GM21367 (cell line): ENCODE data around the gene CORO7.

Source experiments
- ATAC-seq: cut with Tn5 transposase; IDR thresholded peaks from one replicate; pipeline ENCODE4 v1.9.1; 2021; ENCODE audit not compliant: unreplicated experiment

Gene CORO7

DNA sequence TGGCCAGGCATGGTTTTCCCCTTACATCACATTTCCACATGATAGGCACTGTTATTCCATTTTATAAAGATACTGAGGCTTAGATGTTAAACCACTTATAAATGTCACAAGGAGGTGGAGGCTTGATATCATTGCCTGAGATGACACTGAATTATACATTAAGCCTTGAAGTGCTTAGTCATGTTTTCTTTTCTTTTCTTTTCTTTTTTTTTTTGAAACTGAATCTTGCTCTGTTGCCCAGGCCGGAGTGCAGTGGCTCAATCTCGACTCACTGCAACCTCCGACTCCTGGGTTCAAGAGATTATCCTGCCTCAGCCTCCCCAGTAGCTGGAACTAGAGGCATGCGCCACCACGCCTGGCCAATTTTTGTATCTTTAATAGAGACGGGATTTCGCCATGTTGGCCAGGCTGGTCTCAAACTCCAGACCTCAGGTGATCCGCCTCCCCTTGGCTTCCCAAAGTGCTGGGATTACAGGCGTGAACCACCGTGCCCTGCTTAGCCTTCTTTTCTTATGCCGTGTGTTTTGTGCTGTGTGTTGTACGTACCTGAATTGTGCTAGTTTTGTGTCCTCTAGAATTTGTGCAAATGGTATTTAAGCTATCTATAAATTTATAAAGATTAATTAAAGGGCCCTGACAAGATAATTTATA, 10.5 kb upstream of the CORO7 start:
- no peak for ATAC-seq

DNA sequence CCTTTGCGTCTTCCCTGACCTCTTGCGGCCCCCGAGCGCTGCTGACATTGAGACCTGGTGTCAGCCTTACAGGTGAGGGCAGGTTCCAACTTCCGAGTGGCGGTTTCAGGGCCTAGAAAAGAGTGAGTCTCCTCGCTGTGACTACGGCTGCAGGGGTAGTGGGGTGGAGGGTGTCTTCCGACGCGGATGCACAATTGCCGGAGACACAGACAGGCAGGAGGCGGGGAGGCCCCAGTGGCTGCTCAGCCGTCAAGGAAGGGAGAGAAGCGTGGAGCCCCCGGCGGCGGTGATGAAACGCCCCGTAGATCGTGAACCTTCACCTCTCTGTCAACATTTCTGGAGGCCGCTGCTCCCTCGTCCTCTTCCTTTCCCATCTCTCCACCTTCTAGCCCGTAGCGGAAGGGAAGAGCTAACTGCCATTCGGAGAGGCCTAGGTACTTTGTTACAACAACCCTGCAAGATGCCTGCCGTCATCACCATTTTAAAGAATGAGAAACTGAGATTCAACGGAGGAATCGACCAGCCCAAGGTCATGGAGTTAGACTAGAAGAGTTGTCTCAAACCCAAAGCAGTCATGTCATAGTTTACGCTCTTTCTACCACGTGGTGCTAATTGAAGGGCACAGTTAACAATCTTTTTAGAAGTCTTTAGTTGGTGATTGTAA, 9.8 kb upstream of the CORO7 start:
- peak; percentile 12 for ATAC-seq

DNA sequence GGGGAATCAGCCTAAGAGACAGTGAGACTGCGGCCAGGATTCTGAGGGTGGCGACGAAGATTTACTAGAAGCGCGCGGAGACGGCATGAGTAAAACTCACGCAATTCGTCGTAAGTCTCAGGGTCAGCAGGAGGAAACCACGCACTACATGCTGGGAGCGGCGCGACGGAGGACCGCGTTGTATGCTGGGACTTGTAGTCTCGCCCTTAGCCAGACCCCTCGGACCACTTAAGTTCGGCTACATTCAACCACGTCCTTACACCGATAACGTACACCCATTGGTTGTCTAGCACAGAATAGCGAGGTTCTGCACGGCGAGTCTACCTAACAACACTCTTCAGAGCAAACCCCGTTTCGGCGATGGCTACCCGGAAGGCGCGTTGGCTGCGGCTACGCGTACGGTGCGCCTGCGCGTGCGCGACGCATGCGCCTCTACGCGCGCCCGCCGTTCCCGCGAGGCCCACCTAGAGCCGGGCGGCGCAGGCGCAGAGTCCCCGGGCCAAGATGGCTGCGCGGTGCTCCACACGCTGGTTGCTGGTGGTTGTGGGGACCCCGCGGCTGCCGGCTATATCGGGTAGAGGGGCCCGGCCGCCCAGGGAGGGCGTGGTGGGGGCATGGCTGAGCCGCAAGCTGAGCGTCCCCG, 9.1 kb upstream of the CORO7 start, which contains the start of gene DNAJA3:
TSS of gene DNAJA3 (plus strand) at position 491 of the 643 bp plus-strand sequence. CDS start at position 505, 14 bp downstream.
- peak; percentile 88 for ATAC-seq

GRCh38 chr16:4420505-4421105, 4.2 kb upstream of the CORO7 start:
- no peak for ATAC-seq

GRCh38 chr16:4419402-4419959, 3.1 kb upstream of the CORO7 start:
- ATAC-seq: no peak

- no peak for ATAC-seq
Measured at GRCh38 chr16:4415538-4416199, 727 bp downstream of the CORO7 start.

DNA sequence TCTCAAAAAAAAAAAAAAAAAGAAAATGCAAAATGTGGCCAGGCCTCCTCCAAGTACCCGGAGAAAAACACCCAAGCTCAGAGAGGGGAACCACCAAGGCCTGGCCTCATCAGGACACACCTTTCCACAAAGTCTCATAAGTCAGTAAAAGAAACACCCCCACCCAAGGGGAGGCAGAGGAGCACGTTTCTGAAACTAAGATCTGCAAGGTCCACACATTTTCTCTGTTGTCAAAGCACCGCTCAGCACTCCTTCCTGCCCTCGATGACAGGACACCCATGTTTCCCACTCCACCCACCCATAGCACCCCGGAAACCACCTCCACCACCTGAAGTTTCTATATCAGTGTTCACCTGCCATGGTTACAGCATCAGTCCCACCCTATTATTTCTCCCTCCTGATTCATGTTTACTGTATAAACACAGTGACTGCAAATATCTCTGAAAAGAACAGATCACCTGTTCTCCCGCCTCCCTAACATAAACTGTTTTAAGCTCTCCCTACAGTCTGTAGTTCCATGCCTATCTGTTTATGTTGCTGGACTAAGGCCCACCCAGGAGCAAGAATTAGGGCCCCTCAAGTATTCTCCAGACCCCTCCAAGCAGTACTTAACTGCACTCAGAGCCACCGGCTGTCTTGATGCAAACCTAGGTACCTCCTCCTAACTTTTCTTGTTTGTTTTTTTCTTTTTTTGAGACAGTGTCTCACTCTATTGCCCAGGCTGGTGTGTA, 2.0 kb downstream of the CORO7 start:
- ATAC-seq: peak; percentile 50

- ATAC-seq: no peak
Measured at GRCh38 chr16:4412854-4413253, 3.5 kb downstream of the CORO7 start.

DNA sequence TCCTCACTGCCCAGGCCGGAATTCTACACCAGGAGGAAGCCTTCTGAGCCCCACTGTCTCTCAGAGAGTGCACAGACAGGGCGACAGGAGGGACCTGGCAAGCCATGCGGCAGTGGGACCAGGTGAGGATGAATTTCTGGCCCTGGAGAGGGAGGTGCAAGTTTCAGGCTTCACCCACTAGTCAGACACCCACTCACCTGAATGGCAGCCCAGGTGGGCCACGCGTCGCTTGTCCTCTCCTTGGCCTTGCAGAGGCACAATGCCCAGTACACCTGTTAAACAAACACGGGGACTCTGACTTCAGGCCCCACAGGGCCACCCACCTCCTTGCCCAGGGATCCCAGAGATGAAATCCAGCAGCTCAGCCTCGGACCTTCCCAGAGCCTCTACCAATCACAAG, 4.2 kb downstream of the CORO7 start:
- ATAC-seq: no peak

GRCh38 chr16:4411684-4412083, 4.7 kb downstream of the CORO7 start:
- no peak for ATAC-seq

- ATAC-seq: no peak
Measured at GRCh38 chr16:4410335-4411075, 5.9 kb downstream of the CORO7 start.

GRCh38 chr16:4409081-4409932, 7.1 kb downstream of the CORO7 start:
- no peak for ATAC-seq

DNA sequence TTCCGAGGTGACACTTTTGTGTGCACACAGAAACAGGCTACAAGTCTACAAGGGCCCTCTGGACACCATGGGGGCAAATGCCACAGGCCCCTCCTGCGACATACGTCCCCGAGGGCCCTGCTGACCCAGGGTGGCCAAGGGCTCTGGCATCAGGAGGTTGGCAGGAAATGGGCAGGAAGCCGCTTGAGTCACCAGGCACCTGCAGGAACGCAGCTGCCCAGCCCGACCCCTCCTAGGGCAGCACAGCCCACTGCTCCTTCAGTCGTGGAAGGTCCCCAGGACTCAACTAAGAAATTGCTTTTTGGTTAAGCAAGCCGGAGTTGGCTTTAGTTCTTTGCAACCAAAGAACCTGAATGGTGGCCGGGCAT, 8.1 kb downstream of the CORO7 start:
- ATAC-seq: no peak

GRCh38 chr16:4407543-4408322, 8.7 kb downstream of the CORO7 start:
- no peak for ATAC-seq

- no peak for ATAC-seq
Measured at GRCh38 chr16:4404967-4405696, 11.3 kb downstream of the CORO7 start.

- ATAC-seq: no peak
Measured at GRCh38 chr16:4404247-4404966, 12.0 kb downstream of the CORO7 start.
